Right kidney (tissue), 1 donor: ENCODE results near the gene IFITM10.

ENCODE experiments used
- DNase-seq: peaks from one replicate; pipeline ENCODE4 v3.0.0-alpha.2; 2016

The IFITM10 gene

DNA sequence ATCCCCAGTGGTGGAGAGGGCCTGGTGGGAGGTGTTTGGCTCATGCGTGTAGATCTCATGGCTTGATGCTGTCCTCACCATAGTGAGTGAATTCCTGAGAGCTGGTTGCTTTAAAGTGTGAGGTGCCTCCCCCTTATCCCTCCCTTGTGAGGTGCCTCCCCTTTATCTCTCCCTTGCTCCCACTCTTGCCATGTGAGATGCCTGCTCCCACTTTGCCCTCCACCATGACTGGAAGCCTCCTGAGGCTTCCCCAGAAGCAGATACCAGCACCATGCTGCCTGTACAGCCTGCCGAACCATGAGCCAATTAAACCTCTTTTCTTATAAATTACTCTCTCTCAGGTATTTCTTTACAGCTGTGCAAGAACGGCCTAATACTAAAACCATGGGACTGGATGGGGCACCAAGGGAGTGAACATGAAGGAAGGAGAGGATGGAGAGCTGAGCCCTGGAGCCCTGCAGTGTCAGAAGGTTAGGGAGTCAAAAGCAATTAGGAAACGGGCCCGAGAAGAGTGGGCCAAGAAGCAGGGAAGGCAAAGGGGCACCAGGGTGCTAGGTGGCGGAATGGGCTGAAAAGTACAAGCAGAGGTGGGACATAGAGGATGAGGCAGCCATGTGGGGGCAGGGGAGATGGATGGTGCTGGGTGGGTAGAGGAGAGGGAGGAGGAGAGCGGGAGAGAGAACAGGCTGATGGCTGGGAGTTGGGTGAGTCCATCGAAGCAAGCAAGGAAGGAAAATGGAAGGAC is 9.4 kb downstream of the IFITM10 start:
- no peak for DNase-seq

DNA sequence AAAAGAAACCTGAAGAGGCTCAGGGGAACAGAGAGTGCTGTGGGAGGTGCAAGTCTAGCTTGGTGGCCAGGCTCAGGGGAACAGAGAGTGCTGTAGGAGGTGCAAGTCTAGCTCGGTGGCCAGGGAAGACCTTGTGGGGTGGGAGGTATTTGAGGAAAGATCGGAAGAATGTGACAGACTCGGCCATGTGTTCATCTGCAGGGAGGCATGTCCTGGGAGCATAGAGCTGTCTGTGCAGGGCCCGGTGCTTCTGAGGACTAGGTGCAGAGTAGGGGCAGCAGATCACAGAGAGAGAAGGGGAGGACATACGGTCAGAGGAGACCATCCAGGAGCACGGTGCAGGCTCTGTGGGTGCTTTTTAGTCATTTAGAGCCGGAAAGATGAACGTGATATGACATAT is 10.8 kb downstream of the IFITM10 start:
- no peak for DNase-seq

- no peak for DNase-seq
Observed at GRCh38 chr11:1738380-1738779, 12.0 kb downstream of the IFITM10 start.

DNA sequence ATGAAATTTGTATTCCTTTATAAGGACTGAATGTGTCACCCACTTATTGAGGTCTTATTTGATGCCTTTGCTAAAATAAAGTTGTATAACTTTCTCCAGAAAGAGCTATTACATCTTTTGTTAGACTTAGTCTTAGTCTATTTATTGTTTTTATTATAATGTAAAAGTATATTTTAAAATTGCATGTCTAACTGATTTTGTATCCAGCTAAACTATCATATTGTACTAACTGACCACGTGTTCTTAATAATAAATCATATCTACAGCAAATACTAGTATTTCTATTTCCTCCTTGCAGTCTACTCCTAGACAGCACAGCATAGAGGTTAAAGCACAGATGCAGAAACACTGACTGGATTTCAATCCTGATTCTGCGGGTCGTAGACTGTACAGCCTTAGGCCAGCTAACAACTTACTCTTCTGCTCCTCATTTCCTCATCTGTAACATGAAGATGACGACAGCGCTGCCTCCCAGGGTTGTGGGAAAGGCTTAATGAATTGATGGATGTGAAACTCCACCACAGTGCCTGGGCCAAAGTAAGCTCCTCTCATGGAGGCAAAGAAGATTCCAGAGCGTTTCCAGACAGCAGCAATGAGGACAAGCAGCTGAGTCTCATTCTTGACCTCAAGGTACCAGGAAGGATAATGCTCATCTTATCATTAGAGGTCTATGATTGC is 13.2 kb downstream of the IFITM10 start:
- no peak for DNase-seq

DNA sequence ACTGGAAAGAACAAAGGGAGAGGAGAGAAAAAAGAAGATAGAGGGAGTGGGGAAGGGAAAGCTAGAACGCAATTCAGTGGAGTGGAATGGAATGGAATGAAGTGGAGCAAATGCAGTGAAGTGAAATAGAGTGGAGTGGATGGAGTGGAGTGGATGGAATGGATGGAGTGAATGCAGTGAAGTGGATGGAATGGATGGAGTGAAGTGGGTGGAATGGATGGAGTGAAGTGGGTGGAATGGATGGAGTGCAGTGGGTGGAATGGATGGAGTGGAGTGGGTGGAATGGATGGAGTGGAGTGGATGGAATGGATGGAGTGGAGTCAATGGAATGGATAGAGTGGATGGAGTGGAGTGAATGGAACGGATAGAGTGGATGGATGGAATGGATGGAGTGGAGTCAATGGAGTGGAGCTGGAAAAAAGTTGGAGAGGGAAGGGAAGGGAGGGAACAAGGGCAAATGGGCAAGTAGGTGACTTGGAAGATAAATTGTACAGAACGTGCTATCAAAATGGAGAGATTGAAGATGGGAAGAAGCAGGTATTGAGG is 13.9 kb downstream of the IFITM10 start:
- DNase-seq: no peak

- no peak for DNase-seq
Observed at GRCh38 chr11:1735271-1735670, 15.1 kb downstream of the IFITM10 start.

- DNase-seq: no peak
Observed at GRCh38 chr11:1734641-1735081, 15.7 kb downstream of the IFITM10 start.

- DNase-seq: no peak
Observed at GRCh38 chr11:1733716-1734640, 16.4 kb downstream of the IFITM10 start.

DNA sequence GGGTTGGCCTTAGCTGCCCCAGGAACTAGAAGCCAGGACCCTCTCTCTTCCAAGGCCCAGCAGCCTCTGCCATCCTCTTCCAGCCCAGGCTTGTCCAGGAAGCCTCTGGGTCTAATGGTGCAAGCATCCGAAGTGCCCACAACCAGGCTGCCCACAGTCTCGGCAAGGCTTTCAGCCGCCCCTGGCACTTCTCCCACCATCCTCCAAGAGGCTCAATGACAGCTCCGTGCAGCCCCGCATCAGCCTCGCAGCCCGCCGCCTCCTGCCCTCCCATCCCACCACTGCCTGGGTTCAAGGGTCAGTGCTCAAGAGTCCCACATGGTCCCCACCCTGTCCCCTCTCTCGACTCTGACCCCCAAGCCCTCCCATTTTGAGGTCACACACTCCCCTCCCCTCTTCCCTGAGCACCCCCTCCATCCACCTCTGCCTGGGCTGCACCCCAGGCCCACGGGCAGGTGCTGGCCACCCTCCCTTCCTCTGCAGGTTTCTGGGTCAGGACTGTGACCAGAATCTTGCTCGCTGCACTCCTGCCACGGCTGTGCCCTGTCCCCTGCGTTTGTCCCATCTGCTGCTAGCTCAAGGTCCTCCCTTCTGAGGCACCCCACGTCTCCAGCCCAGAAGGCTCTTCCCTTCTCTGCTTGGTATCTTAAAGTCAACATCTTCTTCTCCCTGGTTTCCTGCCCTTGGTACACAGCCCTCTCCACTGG is 17.2 kb downstream of the IFITM10 start:
- no peak for DNase-seq

GRCh38 chr11:1732418-1733008 is 17.9 kb downstream of the IFITM10 start:
- peak; percentile 7 for DNase-seq

DNA sequence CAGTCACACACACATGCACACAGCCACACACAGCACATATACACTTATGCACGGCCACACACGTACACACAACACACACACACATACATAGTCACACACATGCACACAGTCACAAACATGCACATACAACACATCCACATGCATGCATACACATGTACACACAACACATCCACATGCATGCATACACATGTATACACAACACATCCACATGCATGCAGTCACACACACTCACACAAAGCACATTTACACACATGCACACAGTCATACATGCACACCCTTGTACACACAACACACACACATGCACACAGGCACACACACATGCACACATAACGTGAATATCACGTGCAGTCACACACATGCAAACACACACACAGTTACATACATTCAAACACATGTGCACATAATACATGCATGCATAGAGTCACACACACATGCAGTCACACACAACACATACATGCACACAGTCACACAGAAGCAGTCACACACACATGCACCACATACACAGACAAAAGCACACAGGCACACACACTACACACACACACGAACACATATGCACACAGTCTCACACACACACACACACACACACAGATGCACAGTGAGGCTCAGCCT is 18.8 kb downstream of the IFITM10 start:
- no peak for DNase-seq

DNA sequence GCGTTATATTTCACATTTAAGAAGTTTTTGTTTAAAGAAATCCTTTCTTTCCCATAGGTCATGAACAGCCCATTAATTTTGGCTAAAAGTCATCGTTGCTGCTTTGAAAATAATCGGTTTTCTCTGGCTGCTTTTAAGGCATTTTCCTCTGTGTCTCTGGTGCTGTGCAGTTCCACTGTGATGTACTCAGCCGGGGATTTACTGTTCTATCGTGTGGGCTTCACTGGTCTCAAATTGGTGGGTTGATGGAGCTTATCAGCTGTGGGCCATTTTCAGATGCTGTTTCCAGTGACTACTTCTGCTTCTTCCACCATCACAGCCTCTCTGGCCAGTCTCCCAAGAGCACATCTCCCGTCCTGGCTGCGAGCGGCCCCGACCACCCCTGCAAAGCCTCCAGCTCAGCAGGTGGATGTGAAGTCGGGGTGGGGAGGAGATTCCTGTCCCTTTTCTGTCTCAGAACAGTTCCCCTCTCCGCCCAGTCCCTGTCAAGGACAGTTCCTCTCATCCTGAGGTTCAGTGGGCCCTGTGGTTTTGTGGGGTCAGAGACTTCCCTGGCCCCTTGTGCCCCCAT is 20.3 kb downstream of the IFITM10 start:
- DNase-seq: no peak

DNA sequence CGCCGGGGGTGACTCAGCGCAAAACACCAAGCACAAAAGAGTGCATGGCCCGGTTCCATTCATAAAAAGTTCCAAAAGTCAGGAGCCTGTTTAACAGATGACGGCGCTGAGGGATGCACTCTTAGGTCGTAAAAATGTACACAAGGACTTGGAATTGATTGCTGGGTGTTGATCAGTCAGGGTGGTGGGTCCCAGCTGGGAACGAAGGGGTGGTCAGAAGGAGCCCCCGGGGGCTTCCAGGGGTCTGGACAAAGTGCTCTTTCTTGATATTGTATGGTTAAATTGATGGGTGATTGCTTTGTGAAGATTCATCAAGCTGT is 20.7 kb downstream of the IFITM10 start:
- no peak for DNase-seq

GRCh38 chr11:1728931-1729691 is 21.3 kb downstream of the IFITM10 start:
- DNase-seq: no peak

DNA sequence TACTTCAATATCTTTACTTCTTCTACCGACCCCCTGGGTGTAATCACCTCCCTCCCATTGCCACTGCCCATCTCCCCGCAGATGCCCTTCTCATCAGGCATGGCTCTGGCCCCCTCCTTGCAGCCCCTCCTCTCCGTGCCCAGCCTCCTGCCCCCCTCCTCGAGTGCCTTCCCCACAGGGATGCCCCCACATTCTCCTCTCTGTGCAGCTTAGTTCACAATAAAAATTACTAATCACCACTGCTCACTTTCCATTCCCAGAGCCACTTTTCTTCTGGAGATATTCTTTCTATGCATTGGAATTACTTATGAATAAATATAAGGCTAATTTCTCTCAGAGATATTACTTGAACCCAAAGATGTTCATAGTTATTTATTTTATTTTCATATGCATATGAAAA is 22.1 kb downstream of the IFITM10 start:
- DNase-seq: no peak

GRCh38 chr11:1727861-1728260 is 22.5 kb downstream of the IFITM10 start:
- no peak for DNase-seq

GRCh38 chr11:1727096-1727690 is 23.2 kb downstream of the IFITM10 start:
- no peak for DNase-seq

- no peak for DNase-seq
Observed at GRCh38 chr11:1719781-1720180, 30.6 kb downstream of the IFITM10 start.

DNA sequence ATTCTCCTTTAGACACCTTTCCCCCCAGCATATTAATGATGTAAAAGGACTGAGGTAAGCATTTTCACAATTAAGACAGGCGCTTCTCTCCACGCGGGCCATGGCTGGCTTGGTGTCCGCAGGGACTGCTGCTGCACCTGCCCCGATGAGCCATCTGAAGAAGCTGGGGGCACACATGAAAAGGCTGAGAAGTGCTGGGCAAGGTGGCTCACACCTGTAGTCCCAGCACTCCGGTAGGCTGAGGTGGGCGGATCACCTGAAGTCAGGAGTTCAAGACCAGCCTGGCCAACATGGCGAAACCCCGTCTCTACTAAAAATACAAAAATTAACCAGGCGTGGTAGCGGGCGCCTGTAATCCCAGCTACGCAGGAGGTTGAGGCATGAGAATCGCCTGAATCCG is 32.1 kb downstream of the IFITM10 start:
- DNase-seq: no peak

- DNase-seq: no peak
Observed at GRCh38 chr11:1717745-1718144, 32.6 kb downstream of the IFITM10 start.
